ENCODE data around the gene DKK2.

DKK2 gene

DNA sequence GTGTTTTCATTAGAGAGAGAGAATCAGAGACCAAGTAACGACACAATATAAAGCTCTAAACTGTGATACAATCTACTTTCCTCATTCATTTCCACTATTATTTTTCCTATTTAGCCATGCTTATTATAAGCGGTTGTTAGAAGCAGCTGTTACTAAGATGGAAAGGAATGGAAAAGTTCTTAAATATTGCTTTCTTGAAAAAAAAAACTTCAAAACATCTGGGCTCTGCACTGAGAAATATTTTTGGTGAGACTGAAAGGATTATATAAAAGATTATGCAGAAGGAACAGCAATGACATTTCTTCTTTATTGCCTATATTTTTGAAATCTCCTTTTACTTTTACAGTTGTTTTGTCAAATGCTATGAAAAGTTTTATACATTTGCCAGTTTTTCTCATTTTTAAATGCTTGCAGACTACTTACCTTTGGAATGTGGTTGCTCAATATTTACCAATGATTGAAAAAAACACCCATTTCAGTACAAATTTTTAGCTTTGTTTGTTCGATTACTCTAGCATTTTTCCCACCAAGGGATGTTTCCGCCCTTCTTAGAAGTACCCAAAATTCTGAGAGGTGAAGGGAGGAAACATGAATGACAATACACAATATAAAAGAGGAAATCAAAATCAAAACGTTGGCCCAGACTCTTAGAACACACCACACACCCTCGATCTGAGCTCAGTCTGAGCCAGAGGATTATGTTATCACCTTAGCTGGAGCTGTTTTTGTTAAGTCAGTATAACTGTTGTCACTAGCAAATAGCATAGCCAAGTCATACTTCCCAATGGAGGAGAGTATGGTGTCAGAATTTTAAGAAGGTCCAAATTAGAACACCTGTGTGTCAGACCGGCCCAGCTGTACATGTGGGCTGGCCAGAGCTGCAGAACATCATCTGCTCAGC, 18.4 kb downstream of the DKK2 start:
- no peak for DNase-seq (ENCODE audit: low read depth)

- DNase-seq (ENCODE audit: low read depth) = no peak
Observed at GRCh38 chr4:107011312-107011711, 24.8 kb downstream of the DKK2 start.

- DNase-seq (ENCODE audit: low read depth) = no peak
Observed at GRCh38 chr4:107009196-107009968, 26.7 kb downstream of the DKK2 start.

DNA sequence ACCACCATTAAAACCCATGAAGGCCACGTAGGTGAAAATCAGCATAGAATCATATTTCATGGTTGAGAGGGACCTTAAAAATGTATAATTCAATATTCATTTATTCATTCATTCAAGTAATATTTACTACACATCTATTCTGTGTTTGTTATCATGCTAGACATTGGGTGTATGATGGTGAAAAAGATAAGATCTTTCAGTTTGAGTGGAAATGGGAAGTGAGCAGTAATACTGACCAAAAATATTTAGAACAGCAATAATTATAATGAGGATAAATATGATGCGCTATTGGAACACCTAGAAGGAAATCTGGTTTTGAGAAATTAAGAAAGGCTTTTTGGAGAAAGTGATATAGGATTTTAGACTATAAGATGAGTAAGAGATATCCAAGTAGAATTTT, 28.0 kb downstream of the DKK2 start:
- DNase-seq (ENCODE audit: low read depth) = no peak

DNA sequence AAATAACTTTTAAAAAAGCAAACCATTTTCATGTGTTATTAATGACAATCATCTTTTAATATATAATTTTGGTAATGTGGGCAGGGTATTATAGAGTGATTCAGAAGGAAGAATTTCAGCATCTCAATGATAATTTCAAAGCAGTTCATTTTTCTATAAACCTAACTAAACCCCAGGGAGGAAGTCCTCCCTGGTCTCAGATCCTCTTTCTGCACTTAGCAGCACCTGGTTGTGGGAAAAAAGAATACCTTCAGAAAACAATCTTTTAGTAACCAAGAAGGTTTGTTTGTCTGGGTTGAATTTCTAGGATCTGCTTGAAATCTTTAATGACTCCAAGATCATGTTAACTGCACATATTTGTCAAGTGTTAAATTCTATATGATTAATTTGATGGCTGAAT, 29.9 kb downstream of the DKK2 start:
- no peak for DNase-seq (ENCODE audit: low read depth)

DNA sequence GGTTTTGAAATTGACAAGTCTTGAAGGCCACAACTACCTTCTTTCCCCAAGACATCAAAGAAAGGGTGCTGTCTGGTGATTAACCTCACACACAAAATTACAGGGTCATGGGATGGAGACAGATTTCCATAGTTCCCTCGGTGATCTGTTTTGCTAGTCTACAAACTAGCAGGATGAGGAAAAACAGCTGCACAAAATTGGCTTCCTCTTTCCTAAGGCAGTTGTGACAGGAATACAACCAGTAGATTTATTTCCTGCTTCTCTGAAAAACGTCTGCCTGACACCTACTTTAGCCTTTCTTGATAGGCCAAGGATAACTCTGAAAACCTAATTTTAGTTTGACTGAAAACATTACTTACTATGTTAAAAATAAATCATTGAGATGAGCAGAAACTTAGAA, 39.6 kb downstream of the DKK2 start:
- no peak for DNase-seq (ENCODE audit: low read depth)

DNA sequence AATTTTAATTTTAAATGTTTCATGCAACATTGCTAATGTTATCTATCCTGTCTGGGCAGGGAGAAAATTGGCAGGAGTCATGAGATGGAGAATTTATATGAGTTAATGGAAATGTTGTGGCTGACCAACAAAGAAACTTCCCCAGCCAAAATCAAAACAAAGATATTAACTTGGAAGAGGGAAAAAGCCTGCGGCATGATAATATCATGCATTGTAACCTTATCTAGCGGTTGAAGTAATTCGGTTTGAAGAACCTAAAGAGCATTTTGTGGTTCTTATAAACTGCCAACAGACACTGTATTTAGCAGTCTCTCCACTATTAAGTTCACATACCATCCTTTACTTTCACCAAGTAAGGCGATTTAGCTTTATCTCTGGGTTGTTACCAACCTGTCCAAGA, 42.3 kb downstream of the DKK2 start:
- no peak for DNase-seq (ENCODE audit: low read depth)

GRCh38 chr4:106987311-106987710, 48.8 kb downstream of the DKK2 start:
- no peak for DNase-seq (ENCODE audit: low read depth)

- peak; percentile 37 for DNase-seq (ENCODE audit: low read depth)
Observed at GRCh38 chr4:106986486-106986885, 49.6 kb downstream of the DKK2 start.

DNA sequence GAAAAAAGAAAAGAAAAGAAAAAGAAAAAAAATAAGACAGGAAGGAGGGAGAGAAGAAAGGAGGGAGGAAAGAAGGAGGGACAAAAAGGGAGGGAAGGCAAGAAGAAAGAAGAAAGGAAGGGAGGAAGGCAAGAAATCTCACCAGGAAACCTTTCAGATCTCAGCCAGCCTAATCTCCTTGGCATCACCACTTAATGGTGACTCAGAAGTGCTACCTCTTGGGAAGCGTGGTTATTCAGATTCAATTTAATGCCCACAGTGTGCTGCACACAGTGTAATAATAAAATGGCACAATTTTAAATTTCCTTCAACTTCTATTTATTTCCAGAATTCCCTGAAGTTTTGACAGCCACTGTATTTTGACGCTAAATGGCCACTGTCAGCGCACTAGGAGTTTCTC, 50.3 kb downstream of the DKK2 start:
- DNase-seq (ENCODE audit: low read depth) = peak; percentile 5

DNA sequence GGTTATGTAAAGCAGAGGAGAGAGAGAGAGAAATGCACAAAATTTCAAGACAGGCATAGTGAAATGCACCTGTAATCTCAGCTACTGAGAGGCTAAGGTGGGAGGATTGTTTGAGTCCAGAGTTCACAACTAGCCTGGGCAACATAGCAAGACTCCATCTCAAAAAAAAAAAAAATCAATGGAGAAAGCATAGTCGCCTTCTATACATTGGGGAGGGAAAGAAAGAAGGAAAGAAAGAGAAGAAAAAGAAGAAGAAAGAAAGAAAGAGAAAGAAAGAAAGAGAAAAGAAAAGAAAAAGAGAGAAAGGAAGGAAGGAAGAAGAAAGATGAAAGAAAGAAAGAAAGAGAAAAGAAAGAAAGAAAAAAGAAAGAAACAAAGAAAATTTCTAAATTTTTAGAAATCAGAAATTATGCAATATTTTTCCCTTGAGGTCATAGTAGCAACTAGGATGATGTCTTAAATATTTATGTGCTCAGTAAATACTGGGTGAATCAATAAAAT, 53.4 kb downstream of the DKK2 start:
- no peak for DNase-seq (ENCODE audit: low read depth)

DNA sequence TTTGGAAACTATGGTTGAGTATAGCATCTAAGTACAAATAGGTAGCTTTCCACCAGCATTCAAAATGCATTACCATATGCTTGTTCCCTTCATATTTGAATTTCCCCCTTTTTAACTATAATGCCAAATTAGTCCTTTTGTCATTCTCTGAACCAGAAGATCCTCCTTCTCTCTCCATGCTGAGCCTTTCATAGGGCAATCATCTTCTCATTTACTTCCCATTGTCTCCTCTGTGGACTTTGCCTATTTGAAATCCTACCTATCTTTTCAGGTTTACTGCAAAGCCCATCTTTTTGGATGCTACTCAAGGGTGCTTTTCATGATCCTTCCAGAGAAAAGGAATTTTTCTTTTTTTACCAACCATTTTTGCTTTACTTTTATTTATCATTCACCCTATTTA, 54.7 kb downstream of the DKK2 start:
- DNase-seq (ENCODE audit: low read depth) = no peak

DNA sequence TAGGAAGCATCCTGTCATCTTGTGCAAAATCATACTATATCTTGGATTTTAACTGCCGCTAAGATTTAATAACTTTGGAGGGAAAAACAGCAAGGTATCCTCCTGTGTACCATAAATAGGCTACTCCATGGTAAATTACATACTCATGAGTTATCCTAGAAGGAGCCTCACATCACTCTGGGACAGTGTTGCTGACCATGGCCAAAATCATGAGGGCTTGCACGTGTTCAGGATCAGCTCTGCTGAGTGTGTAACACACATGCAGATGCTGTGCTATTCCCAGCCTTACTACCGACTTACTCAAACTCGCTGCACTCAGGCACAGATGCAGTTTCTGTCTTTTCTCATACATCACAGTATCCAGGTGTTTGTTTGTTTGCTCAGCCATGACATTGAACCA, 56.6 kb downstream of the DKK2 start:
- no peak for DNase-seq (ENCODE audit: low read depth)

GRCh38 chr4:106978046-106978774, 57.9 kb downstream of the DKK2 start:
- no peak for DNase-seq (ENCODE audit: low read depth)

DNA sequence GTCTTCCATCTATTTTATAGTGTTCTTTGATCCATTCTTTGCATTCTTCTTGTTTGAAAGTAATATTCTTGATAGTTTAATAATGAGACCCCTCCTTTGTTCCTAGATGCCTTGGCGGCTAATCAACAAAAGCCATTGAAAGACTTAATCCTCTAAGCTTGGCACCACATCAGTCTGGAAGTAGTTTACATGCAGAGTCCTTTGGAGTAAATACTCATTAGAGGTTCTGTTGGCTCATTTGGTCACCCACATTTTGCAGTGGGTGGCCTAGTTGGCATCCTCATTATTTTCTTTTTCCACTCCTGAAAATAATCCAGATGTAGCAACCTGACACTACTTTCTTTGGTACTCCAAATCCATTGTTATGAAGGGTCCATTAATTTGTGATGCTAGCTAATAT, 64.5 kb downstream of the DKK2 start:
- no peak for DNase-seq (ENCODE audit: low read depth)

DNA sequence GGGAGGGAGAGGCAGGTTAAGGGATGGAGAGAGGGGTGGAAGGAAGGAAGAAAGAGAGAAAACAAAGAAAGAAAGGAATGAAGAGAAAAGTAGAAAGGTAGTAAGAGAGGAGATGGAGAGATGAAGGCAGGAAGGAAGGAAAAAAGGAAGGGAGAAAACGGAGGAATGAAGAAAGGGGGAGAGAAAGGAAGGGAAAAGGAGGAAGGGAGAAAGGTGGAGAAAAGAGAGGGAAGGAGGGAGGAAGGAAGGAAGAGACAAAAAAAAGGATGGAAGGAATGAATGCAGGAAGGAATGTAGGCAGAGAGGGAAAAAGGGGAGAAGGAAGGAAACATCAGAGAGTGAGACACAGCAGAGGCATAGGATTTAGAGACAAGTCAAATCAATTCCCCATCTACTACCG, 68.2 kb downstream of the DKK2 start:
- DNase-seq (ENCODE audit: low read depth) = no peak

DNA sequence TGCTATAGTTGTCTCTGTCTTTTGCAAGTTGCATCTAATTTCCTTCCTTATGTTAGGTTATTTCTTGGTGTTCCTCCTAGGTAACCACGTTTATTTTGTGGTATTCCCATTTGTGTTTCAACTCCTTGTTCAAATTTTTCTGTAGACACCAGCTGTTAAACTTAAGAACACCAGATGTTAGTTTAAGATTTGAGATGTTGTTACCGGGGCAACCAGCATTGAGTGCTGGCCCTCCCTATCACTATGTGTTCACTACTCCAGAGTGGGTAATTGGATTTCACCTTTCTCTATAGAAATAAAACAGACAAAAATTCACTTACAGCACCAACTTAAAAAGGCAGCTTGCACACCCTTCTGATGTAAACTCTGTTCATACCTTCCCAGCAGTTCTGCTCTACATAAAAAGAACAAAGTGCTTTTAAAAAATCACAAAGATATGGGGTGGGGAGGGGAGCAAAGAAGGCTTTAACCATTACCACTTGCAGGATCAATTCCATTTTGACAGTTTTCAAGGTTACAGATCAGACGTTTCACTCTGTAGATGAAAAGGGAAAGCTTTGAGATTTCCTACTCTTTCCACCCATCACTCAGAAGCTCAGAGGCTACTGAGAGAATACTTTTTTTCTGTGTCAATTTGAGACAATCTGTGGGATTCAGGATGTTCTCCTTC, 82.9 kb downstream of the DKK2 start:
- DNase-seq (ENCODE audit: low read depth) = no peak

DNA sequence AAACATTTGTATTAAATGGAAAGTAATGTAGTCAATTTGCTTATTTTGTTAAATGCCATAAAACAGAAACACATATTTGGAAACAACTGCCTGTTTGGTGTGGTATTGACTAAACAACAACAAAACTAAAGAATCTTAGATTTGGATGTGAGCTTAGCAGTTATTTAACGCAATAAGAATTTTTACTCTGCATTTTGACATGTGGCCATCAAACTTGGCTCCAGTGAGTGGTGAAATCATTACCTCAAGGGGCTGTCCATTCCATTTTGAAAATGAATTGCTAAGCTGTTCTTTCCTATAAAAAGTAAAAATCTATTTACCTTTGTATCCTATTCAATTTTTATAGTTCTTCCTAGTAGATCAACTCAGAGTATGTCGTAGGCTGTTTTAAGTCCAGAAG, 84.2 kb downstream of the DKK2 start:
- DNase-seq (ENCODE audit: low read depth) = no peak

- no peak for DNase-seq (ENCODE audit: low read depth)
Observed at GRCh38 chr4:106941841-106942240, 94.3 kb downstream of the DKK2 start.

DNA sequence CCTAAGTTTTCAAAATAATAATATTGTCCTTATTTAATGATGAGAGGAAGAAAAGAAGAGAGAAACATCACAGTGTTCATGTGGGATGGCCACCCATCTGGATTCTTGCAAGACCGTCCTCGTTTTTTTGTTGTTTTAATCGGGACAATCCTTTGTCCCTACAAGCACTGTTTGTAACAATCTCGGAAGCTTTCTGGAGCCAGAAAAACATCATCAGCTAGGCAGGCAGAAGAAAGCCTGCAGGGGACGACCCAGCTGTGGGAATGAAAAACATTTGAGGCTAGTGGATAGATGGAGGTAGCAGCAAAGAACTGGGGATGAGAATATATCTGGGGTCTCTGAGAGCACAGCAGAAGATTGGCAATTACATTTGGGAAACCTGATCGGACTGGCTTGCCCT, 105.6 kb downstream of the DKK2 start:
- no peak for DNase-seq (ENCODE audit: low read depth)

GRCh38 chr4:106929248-106929647, 106.9 kb downstream of the DKK2 start:
- no peak for DNase-seq (ENCODE audit: low read depth)

GRCh38 chr4:106914223-106914622, 121.9 kb downstream of the DKK2 start:
- no peak for DNase-seq (ENCODE audit: low read depth)

All from HS-5 (cell line).